HepG2 (cell line): ENCODE data around the gene SPTBN4. TPM values are rescaled to one million over a fixed set of nuclear protein-coding genes. Genes with fewer than 3 reads are reported as not detected.

ENCODE experiments used
- ARNT2 ChIP-seq: sonication (generic); formaldehyde crosslinking; IDR thresholded peaks from 2 replicates; pipeline ENCODE4 v1.8.0; 2022; ENCODE audit warnings: mild to moderate bottlenecking, low read depth, missing genetic modification reagents, moderate library complexity
- BHLHE40 ChIP-seq: IDR thresholded peaks from 2 replicates; pipeline ENCODE4 v1.6.1; 2011; ENCODE audit warnings: low read length, improper control_type of control experiment
- FOXA1 ChIP-seq, 2 experiments: fragments of 450-650 bp in 1 of 2; sonication (generic) in 1 of 2; formaldehyde crosslinking in 1 of 2; IDR thresholded peaks; 2 replicates each; pipeline versions ENCODE4 v1.4.0 to v1.6.1; 2016 to 2020; ENCODE audit warnings: missing genetic modification reagents in 1 of 2
- JDP2 ChIP-seq: sonication (generic); formaldehyde crosslinking; IDR thresholded peaks from 2 replicates; pipeline ENCODE4 v1.8.1; 2022; ENCODE audit warnings: missing genetic modification reagents, borderline replicate concordance
- MBNL3 ChIP-seq: fragments of 250-450 bp; sonication (Bioruptor Pico); conservative IDR thresholded peaks from 2 replicates; pipeline ENCODE4 v1.8.0; 2022; ENCODE audit warnings: mild to moderate bottlenecking, inconsistent platforms
- MED8 ChIP-seq: sonication (generic); formaldehyde crosslinking; IDR thresholded peaks from 2 replicates; pipeline ENCODE4 v1.8.1; 2023; ENCODE audit warnings: mild to moderate bottlenecking, missing genetic modification reagents; ENCODE audit not compliant: insufficient replicate concordance
- MTF1 ChIP-seq: sonication (generic); formaldehyde crosslinking; IDR thresholded peaks from 2 replicates; pipeline ENCODE4 v1.5.0; 2020; ENCODE audit warnings: missing genetic modification reagents
- NPAS2 ChIP-seq: sonication (generic); formaldehyde crosslinking; IDR thresholded peaks from 2 replicates; pipeline ENCODE4 v1.8.0; 2022; ENCODE audit warnings: mild to moderate bottlenecking, missing genetic modification reagents, borderline replicate concordance
- ZFP1 ChIP-seq: IDR thresholded peaks from 2 replicates; pipeline ENCODE4 v1.6.1; 2016
- ZFP90 ChIP-seq: sonication (generic); formaldehyde crosslinking; IDR thresholded peaks from 2 replicates; pipeline ENCODE4 v1.8.0; 2022; ENCODE audit warnings: missing genetic modification reagents, mild to moderate bottlenecking, inconsistent platforms, borderline replicate concordance
- ZNF274 ChIP-seq: sonication (generic); formaldehyde crosslinking; IDR thresholded peaks from 2 replicates; pipeline ENCODE4 v1.5.1; 2020; ENCODE audit warnings: mild to moderate bottlenecking, missing genetic modification reagents
- ZNF737 ChIP-seq: sonication (generic); formaldehyde crosslinking; IDR thresholded peaks from 2 replicates; pipeline ENCODE4 v1.5.0; 2020; ENCODE audit warnings: missing genetic modification reagents, mild to moderate bottlenecking, borderline replicate concordance
- polyA plus RNA-seq, 8 experiments: library from polyadenylated mRNA; depleted of rRNA in 3 of 8; stranded (reverse) in 7 of 8; unstranded in 1 of 8; fragments of >200 nt; fragmentation: Illumina TruSeq in 4 of 8; extraction: Trizol in 4 of 8; gene quantifications; 2 replicates each; pipeline versions ENCODE4 v1.2.1 to v1.2.3, GENCODE V29; 2011 to 2016; ENCODE audit warnings: low read depth in 4 of 8, missing spikeins in 1 of 8, mixed read lengths in 1 of 8; ENCODE audit not compliant: insufficient read depth in 1 of 8
- total RNA-seq, 5 experiments: library from RNA; depleted of rRNA; stranded (reverse); fragments of >200 nt; fragmentation: Illumina TruSeq; extraction: Trizol; gene quantifications; 2 replicates each; pipeline ENCODE4 v1.2.3, GENCODE V29; 2016; ENCODE audit warnings: low read depth in 1 of 5
- TF ChIP-seq, protein P1 (sequence below): sonication (generic); formaldehyde crosslinking; IDR thresholded peaks from 2 replicates; pipeline ENCODE4 v1.8.0; 2022; ENCODE audit warnings: missing genetic modification reagents, mild to moderate bottlenecking, moderate library complexity, borderline replicate concordance
- TF ChIP-seq, protein P2 (sequence below): sonication (generic); formaldehyde crosslinking; IDR thresholded peaks from 2 replicates; pipeline ENCODE4 v1.5.1; 2020; ENCODE audit warnings: missing genetic modification reagents, mild to moderate bottlenecking, borderline replicate concordance
- TF ChIP-seq, protein P3 (sequence below): sonication (generic); formaldehyde crosslinking; IDR thresholded peaks from 2 replicates; pipeline ENCODE4 v1.4.0; 2020; ENCODE audit warnings: missing genetic modification reagents, borderline replicate concordance

The SPTBN4 gene
- total and polyA plus RNA-seq, 2 of the 13 experiments (the other 11 are each of a cell fraction or from before 2014, with no cell fraction given) = 0.11 TPM

DNA sequence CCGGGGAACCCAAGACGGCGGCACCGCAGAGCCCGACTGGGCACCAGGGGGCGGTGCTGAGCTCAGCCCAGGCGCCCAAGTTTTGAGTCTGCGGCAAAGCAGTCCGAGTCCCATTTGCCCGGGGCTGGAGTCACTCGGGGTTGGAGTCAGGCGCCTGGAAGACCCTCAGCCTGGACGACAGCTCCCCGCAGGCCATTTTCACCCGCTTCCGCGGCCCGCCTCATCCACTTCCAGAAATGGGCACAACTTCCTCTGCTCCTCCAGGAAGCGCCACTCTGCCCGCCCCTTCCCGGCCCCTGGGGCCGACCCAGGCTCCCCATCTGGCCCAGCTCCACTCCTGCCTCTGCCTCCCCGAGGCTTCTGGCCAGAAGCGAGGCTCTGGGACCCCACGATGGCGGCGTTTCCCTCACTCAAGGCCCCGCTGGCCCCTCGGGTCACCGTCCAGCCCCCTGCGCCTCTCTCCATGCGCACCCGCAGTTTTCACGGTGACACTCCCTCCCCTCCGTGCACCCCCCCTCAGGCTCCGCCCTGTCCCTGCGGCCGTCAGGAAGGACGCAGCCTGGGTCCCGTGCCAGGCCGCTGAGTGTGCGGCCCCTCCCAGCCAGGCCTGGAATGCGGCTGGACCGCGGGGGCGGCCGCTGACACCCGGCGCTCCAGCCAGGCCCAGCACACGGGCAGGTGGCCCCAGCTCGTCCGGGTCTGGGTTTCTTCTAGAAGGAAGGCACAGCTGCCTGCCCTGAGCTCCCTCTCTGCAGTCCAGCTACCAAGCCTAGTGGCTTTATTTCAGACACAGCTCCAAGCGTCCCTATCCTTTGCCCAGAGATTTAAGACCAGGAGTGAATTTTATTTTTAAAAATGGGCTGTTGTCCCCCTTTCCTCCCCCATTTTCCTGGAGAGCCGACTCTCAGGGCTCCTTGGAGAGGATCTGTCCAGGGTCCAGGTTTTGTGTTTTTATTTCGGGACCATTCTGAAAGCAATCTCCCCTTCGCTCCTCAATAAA, 45.7 kb upstream of the SPTBN4 start (continued):
- no peak; the same call in none of the 2 replicates for TF ChIP-seq ZFP90 (CRISPR knock-in tag)
- TF ChIP-seq MED8 = peak; percentile 83
- peak; percentile 98 for TF ChIP-seq BHLHE40
- no peak for TF ChIP-seq JDP2
- TF ChIP-seq, protein P1, sequence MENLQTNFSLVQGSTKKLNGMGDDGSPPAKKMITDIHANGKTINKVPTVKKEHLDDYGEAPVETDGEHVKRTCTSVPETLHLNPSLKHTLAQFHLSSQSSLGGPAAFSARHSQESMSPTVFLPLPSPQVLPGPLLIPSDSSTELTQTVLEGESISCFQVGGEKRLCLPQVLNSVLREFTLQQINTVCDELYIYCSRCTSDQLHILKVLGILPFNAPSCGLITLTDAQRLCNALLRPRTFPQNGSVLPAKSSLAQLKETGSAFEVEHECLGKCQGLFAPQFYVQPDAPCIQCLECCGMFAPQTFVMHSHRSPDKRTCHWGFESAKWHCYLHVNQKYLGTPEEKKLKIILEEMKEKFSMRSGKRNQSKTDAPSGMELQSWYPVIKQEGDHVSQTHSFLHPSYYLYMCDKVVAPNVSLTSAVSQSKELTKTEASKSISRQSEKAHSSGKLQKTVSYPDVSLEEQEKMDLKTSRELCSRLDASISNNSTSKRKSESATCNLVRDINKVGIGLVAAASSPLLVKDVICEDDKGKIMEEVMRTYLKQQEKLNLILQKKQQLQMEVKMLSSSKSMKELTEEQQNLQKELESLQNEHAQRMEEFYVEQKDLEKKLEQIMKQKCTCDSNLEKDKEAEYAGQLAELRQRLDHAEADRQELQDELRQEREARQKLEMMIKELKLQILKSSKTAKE = peak; percentile 81
- TF ChIP-seq ZNF274 (CRISPR knock-in tag) = peak; percentile 93
- TF ChIP-seq MTF1 (CRISPR knock-in tag) = no peak
- TF ChIP-seq ZNF737 = no peak
- TF ChIP-seq ARNT2 (CRISPR knock-in tag) = peak; percentile 93
- TF ChIP-seq ZFP1 (CRISPR knock-in tag) = no peak; the same call in none of the 2 replicates
- TF ChIP-seq, protein P2, sequence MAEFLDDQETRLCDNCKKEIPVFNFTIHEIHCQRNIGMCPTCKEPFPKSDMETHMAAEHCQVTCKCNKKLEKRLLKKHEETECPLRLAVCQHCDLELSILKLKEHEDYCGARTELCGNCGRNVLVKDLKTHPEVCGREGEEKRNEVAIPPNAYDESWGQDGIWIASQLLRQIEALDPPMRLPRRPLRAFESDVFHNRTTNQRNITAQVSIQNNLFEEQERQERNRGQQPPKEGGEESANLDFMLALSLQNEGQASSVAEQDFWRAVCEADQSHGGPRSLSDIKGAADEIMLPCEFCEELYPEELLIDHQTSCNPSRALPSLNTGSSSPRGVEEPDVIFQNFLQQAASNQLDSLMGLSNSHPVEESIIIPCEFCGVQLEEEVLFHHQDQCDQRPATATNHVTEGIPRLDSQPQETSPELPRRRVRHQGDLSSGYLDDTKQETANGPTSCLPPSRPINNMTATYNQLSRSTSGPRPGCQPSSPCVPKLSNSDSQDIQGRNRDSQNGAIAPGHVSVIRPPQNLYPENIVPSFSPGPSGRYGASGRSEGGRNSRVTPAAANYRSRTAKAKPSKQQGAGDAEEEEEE (CRISPR knock-in tag) = no peak; the same call in 1 of the 2 replicates
- no peak for TF ChIP-seq MBNL3 (CRISPR knock-in tag)
- TF ChIP-seq, protein P3, sequence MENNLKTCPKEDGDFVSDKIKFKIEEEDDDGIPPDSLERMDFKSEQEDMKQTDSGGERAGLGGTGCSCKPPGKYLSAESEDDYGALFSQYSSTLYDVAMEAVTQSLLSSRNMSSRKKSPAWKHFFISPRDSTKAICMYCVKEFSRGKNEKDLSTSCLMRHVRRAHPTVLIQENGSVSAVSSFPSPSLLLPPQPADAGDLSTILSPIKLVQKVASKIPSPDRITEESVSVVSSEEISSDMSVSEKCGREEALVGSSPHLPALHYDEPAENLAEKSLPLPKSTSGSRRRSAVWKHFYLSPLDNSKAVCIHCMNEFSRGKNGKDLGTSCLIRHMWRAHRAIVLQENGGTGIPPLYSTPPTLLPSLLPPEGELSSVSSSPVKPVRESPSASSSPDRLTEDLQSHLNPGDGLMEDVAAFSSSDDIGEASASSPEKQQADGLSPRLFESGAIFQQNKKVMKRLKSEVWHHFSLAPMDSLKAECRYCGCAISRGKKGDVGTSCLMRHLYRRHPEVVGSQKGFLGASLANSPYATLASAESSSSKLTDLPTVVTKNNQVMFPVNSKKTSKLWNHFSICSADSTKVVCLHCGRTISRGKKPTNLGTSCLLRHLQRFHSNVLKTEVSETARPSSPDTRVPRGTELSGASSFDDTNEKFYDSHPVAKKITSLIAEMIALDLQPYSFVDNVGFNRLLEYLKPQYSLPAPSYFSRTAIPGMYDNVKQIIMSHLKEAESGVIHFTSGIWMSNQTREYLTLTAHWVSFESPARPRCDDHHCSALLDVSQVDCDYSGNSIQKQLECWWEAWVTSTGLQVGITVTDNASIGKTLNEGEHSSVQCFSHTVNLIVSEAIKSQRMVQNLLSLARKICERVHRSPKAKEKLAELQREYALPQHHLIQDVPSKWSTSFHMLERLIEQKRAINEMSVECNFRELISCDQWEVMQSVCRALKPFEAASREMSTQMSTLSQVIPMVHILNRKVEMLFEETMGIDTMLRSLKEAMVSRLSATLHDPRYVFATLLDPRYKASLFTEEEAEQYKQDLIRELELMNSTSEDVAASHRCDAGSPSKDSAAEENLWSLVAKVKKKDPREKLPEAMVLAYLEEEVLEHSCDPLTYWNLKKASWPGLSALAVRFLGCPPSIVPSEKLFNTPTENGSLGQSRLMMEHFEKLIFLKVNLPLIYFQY = 0 out of 2 replicates have a peak, but pooled peaks have one; percentile 50
- no peak for TF ChIP-seq FOXA1 (IDR thresholded peaks at IDR 0.05)
- TF ChIP-seq FOXA1 (CRISPR knock-in tag; IDR thresholded peaks at IDR 0.05) = no peak
- TF ChIP-seq NPAS2 = no peak
